ENCODE data around the gene RHOD.

Gene RHOD

DNA sequence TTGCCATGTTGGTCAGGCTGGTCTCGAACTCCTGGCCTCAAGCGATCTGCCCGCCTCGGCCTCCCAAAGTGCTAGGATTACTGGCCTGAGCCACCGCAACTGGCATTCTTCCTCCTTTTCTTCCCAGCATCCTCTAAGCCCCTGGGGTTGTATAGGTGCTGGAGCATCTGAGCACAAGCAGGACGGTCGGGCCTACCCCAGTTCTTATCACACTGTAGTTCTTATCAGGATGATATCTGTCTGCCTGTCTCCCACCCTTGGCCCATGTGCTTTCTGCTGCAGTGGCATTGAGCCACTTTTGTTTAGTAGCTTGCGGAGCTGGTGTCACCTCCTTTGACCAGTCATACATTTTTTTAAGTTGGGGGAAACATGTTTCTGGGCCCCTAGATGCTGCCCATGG lies 1.9 kb downstream of the RHOD start:
- no peak for TF ChIP-seq GATA1 (IDR thresholded peaks at IDR 0.05; ENCODE audit: low read depth, low read length)
- no peak for TF ChIP-seq POLR2A (IDR thresholded peaks at IDR 0.05; ENCODE audit: low read length)
- DNase-seq, result no peak

DNA sequence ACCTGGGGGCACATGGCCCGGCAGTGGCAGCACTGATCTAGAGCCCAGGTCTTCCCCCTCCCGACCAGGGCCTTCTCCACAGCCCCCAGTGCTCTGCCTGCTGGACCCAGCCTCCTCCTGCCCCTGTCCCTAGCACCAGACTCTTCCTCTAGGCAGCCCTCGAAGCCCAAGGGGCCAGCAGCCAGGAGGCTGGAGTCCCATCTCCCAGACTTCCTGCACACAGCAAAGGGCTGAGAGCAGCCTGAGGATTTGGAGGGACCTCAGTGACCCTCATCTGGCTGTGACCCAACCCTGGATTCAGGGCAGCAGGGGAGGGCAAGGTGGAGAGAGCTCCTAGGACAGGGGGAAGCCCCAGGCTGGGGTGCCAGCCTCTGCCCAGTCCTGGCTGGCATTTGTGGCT lies 3.0 kb downstream of the RHOD start:
- no peak for TF ChIP-seq POLR2A (IDR thresholded peaks at IDR 0.05; ENCODE audit: low read length)
- DNase-seq, result no peak

DNA sequence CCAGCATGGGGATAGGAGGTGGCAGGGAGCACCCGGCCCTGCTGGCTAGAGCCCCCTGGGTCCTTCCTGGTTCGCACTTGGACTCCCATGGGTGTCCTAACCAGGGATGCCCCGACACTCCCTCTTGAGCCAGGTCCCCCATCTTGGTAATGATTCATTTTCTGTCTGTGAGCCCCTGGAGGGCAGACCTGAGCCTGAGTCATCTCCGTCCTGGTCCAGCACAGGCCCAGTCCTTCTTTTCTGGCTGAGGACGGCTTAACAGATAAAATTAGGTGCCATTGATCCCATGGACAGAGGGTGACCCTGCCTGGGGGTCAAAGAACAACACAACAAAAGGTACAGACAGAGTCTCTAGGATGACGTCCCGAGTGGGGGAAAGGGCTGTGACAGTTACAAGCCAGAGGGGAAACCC lies 3.5 kb downstream of the RHOD start:
- no peak for DNase-seq
- TF ChIP-seq POLR2A (IDR thresholded peaks at IDR 0.05; ENCODE audit: low read length) (no peak), GATA1 (IDR thresholded peaks at IDR 0.05; ENCODE audit: low read depth, low read length) (no peak)

DNA sequence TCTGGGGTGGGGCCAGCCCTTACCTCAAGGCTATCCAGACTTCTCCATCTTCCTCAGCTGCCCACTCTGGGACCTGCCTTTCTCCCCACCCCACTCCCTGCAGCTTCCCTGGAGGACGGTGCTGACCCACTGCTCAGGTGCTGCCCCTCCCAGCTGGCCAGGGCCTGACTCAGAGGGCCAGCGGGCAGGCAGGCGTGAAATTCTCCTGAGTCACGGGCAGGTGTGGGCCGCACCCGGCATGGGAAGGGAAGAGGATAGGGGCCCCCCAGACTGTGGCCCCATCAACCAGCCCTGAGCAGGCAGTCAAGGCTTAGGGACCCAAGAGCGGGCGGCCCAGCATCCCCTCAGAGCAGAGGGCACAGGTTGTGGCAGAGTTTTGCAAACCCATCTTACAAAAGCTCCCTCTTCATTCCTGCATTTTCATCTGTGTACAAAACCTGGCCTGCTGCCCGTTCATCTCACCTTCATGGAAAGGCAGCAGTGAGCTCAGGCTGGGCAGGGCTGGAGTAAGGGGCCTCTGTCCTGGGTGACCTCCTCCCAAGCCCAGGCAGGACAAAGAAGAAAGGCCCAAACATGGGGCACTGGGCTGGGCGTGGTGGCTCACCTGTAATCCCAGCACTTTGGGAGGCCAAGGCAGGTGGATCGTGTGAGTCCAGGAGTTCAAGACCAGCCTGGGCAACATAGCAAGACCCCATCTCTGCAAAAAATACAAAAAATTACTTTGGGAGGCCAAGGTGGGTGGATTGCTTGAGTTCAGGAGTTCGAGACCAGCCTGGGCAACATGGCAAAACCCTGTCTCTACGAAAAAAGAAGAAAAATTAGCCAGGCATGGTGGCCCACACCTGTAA lies 6.1 kb downstream of the RHOD start:
- no peak for DNase-seq
- TF ChIP-seq POLR2A (IDR thresholded peaks at IDR 0.05; ENCODE audit: low read length) (no peak), GATA1 (IDR thresholded peaks at IDR 0.05; ENCODE audit: low read depth, low read length) (no peak)

DNA sequence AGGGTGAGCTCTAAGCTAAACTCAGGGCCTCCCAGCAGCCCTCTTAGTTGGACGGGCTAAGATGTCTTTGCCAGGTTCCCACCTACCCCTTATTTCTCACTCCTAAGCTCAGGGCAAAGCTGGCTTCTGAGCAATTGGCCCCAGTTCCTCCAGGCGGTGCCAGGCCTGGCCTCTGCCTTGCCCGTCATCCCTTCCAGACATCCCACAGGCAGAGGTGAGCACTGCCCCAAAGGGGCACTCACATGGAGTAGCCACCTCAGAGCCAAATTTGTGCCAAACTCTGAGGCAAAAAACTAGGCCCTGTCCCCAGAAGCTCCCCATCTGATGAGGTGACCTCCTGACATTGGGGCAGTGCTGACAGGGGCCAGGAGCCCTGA lies 9.7 kb downstream of the RHOD start:
- TF ChIP-seq GATA1 (IDR thresholded peaks at IDR 0.05; ENCODE audit: low read depth, low read length) (no peak), POLR2A (IDR thresholded peaks at IDR 0.05; ENCODE audit: low read length) (no peak)
- no peak for DNase-seq

DNA sequence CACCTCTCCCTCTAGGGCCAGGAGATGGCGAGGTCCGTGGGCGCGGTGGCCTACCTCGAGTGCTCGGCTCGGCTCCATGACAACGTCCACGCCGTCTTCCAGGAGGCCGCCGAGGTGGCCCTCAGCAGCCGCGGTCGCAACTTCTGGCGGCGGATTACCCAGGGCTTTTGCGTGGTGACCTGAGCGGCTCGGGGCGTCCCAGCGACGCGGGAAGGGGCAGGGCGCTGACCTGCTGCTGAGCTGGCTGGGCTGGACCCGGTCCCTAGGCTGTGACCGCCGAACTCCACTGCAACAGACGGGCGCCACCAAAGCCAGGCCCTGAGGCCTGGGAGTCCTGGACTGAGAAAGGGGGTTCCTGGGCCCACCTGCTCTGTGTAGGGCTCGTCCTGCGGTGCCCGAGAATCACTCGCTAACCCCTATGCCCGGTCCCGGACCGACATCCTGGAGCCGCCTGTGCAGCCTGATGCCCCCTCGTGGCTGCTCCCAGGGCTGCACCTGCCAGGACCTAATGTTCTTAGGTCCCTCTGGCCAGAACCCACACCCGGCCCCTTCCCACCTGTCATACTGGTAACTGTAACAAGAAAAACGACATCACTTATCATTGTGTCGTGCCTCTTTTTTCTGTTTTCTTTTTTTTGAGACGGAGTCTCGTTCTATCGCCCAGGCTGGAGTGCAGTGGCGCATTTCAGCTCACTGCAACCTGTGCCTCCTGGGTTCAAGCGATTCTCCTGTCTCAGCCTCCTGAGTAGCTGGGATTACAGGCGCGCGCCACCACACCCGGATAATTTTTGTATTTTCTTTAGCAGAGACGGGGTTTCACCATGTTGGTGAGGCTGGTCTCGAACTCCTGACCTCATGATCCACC lies 15.0 kb downstream of the RHOD start:
- TF ChIP-seq POLR2A (IDR thresholded peaks at IDR 0.05; ENCODE audit: low read length) (no peak), GATA1 (IDR thresholded peaks at IDR 0.05; ENCODE audit: low read depth, low read length) (no peak)
- DNase-seq, result peak; percentile 74 to 86

DNA sequence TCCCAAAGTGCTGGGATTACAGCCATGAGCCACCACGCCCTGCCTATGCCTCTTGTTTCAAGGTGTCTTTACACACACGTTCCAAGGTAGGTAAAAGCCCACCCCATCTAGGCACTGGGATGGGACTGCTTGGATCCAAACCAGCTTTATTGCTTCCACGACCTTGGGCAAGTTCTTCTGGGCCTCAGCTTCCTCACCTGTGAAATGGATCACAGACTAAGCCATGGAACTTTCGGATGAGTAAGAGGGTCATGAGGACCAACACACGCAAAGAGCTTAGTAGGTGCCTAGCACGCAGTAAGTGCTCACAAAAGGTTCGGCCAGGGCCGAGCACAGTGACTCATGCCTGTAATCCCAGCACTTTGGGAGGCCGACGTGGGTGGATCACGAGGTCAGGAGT lies 15.6 kb downstream of the RHOD start:
- DNase-seq, result no peak
- no peak for TF ChIP-seq GATA1 (IDR thresholded peaks at IDR 0.05; ENCODE audit: low read depth, low read length)
- TF ChIP-seq POLR2A (IDR thresholded peaks at IDR 0.05; ENCODE audit: low read length), result no peak

DNA sequence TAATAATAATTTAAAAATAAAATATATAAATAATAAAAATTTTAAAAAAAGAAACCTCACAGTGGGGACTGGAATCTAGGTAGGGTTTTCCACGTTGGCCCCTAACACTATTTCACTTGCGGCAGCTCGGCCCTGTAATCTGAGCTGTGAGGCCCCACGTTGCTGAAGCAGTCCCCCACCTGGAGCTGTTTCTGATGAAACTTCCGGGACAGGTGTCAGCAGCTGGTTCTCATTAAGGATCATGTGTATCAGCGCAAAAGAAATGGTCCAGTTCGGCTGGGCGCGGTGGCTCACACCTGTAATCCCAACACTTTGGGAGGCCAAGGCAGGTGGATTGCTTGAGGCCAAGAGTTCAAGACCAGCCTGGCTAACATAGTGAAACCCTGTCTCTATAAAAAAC lies 17.3 kb downstream of the RHOD start:
- DNase-seq, result no peak
- TF ChIP-seq POLR2A (IDR thresholded peaks at IDR 0.05; ENCODE audit: low read length) (no peak), GATA1 (IDR thresholded peaks at IDR 0.05; ENCODE audit: low read depth, low read length) (no peak)

DNA sequence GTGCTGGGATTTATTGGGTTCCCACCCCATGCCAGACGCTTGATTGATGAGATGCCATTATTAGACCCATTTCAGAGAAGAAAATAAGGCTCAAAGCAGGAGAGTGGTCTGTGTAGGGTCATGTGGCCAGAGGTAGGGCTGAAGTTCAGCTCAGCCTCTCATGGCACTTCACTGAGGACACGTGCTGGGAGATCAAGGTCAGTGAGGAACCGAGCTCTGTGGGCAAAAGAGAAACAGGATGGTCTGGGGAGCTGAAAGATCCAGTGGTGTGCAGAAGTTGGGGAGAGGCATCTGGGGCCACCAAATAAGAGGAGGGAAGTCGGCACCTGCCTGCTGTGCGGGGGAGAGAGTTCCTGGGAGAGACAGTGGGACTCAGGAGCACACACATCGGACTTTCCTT lies 19.6 kb downstream of the RHOD start:
- DNase-seq, result no peak
- TF ChIP-seq POLR2A (IDR thresholded peaks at IDR 0.05; ENCODE audit: low read length) (no peak), GATA1 (IDR thresholded peaks at IDR 0.05; ENCODE audit: low read depth, low read length) (no peak)

DNA sequence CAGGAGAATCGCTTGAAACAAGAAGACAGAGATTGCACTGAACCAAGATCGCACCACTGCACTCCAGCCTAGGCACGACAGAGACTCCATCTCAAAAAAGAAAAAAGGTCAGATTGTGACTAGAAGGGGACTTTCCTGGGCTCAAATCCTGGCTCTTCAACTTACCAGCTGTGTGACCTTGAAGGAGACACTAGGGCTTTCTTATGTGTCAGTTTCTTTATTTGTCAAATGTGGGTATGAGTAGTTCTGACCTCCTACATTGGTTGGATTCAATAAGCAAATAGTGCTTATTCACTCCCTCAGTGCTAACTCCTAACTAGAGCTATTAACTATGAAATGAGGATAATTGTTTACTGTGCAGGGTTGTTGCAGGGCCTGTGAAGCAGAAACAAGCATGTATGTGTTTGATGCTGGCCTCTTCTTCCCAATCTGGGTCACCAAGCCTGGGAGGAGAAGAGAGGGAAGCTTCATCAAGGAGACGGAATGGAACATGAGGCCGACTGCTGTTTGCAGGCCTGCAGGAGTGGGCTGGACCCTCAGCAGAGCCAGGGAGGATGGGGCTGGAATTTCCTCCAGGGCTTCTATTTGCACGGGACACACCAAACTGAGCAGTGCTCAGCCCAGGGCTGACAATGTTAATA lies 22.5 kb downstream of the RHOD start:
- no peak for TF ChIP-seq GATA1 (IDR thresholded peaks at IDR 0.05; ENCODE audit: low read depth, low read length)
- TF ChIP-seq POLR2A (IDR thresholded peaks at IDR 0.05; ENCODE audit: low read length), result no peak
- no peak for DNase-seq

DNA sequence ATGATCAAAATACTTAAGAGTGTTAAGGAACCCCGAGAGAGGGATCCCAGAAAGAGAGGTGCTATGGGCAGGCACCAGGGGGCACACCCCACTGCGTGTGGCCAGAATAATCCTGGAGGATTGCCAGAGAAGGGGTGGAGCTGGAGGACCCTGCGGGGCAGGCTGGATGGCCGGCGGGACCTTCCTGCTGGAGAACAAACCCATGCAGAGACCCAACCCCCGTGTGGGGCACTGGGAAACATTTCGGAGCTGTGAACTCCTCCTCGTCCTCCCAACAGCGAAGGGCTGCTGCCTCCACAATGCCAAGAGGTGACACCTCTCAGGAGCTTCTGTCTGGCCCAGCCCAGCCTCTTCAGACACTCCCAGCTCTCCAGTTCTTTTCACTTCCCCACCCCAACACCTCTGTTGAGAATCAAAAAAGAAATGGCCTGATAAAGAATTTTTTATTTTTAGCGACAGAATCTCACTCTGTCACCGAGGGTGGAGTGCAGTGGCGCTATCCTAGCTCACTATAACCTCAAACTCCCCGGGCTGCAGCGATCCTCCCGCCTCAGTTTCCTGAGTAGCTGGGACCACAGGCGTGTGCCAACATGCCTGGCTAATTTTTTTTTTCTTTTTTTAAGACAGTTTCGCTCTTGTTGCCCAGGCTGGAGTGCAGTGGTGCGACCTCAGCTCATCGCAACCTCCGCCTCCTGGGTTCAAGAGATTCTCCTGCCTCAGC lies 25.6 kb downstream of the RHOD start:
- DNase-seq, result peak; percentile 37 to 43
- no peak for TF ChIP-seq GATA1 (IDR thresholded peaks at IDR 0.05; ENCODE audit: low read depth, low read length)
- TF ChIP-seq POLR2A (IDR thresholded peaks at IDR 0.05; ENCODE audit: low read length), result no peak

DNA sequence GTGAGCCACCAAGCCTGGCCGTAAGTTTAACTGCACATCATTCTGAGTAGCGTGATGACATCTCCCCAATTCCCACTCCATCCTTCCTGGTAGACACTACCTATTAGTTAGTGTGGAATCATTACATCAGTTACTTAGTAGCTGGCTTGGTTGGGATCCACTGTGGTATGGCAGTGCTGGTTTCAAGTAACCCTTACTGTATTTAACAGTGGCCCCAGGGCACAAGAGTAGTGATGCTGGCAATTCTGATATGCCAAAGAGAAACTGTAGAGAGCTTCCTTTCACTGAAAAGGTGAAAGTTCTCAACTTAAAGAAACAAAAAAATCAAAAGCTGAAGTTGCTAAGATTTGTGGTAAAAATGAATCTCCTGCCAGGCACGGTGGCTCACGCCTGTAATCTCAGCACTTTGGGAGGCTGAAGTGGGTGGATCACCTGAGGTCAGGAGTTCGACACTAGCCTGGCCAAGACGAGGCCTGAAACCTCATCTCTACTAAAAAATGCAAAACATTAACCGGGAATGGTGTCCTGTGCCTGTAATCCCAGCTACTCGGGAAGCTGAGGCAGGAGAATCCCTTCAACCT lies 27.2 kb downstream of the RHOD start:
- DNase-seq, result no peak
- TF ChIP-seq GATA1 (IDR thresholded peaks at IDR 0.05; ENCODE audit: low read depth, low read length) (no peak), POLR2A (IDR thresholded peaks at IDR 0.05; ENCODE audit: low read length) (no peak)

DNA sequence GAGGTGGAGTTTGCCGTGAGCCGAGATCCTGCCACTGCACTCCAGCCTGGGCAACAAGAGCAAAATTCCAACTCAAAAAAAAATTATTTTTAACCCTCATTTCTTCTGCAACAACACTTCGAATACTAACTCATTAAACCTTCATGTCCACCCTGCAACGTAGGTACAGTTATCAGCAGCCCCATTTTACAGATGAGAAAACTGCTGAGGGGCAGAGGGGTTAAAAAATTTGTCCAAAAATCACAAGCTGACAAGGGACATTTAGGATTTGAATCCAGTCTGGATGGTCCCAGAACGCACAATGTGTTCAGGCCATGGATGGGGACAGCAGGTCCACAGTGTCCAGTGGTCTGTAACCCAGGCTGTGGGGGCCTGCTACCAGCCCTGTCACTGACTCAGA lies 29.0 kb downstream of the RHOD start:
- DNase-seq, result no peak
- TF ChIP-seq POLR2A (IDR thresholded peaks at IDR 0.05; ENCODE audit: low read length), result no peak
- no peak for TF ChIP-seq GATA1 (IDR thresholded peaks at IDR 0.05; ENCODE audit: low read depth, low read length)
